OCI-LY3 (cell line): Measurements from ENCODE around the gene GALNTL6.

Source experiments
- H2AFZ ChIP-seq: fragments of 200-600, 300-600 bp; shearing (Covaris generic); 2 replicates; pipeline ENCODE4 v1.6.0; 2014; ENCODE audit warnings: antibody characterized with exemption, low read depth, low read length
- H3K27ac ChIP-seq: fragments of 200-600, 300-600 bp; sonication (generic); 2 replicates; pipeline ENCODE4 v1.5.1; 2014; ENCODE audit warnings: mild to moderate bottlenecking, low read length, moderate library complexity, mixed read lengths
- H3K27me3 ChIP-seq: fragments of 200-600, 300-600 bp; sonication (generic); 2 replicates; pipeline ENCODE4 v1.6.1; 2014; ENCODE audit warnings: low read depth, low read length, mixed read lengths
- H3K36me3 ChIP-seq: fragments of 200-600, 300-600 bp; sonication (generic); replicated peaks from 2 replicates; pipeline ENCODE3; 2014; ENCODE audit warnings: low read depth, low read length, mixed read lengths
- H3K4me1 ChIP-seq: fragments of 300-600, 200-600 bp; sonication (generic); 2 replicates; pipeline ENCODE4 v1.6.1; 2014; ENCODE audit warnings: low read length, mixed read lengths
- H3K4me2 ChIP-seq: fragments of 200-600, 300-600 bp; sonication (generic); 2 replicates; pipeline ENCODE4 v1.6.1; 2014; ENCODE audit warnings: low read length, mixed read lengths
- H3K4me3 ChIP-seq: fragments of 300-600, 200-600 bp; sonication (generic); 2 replicates; pipeline ENCODE4 v1.5.1; 2014; ENCODE audit warnings: antibody characterized with exemption, mild to moderate bottlenecking, low read length, moderate library complexity
- H3K79me2 ChIP-seq: fragments of 300-600, 200-600 bp; shearing (Covaris generic); 2 replicates; pipeline ENCODE4 v1.6.1; 2014; ENCODE audit warnings: mild to moderate bottlenecking, low read length, mixed read lengths
- H3K9ac ChIP-seq: fragments of 300-600, 200-600 bp; shearing (Covaris generic); 2 replicates; pipeline ENCODE4 v1.6.0; 2014; ENCODE audit warnings: mild to moderate bottlenecking, low read length, moderate library complexity
- H3K9me3 ChIP-seq: fragments of 200-600, 300-600 bp; shearing (Covaris generic); 2 replicates; pipeline ENCODE4 v1.6.1; 2014; ENCODE audit warnings: low read length, mixed read lengths; ENCODE audit not compliant: insufficient read depth
- H4K20me1 ChIP-seq: fragments of 200-600, 300-600 bp; sonication (generic); 2 replicates; pipeline ENCODE4 v1.6.1; 2016; ENCODE audit warnings: low read length, mixed read lengths; ENCODE audit not compliant: insufficient read depth
- EZH2phosphoT487 ChIP-seq: fragments of 200-600 bp; shearing (Covaris generic); IDR thresholded peaks from 2 replicates; pipeline ENCODE4 v1.6.1; 2018; ENCODE audit warnings: antibody characterized with exemption, mixed run types, low read depth
- TF ChIP-seq, protein P1 (sequence below): fragments of 200-600, 300-600 bp; sonication (generic); IDR thresholded peaks from 2 replicates; pipeline ENCODE4 v1.5.1; 2014; ENCODE audit warnings: antibody characterized with exemption, low read length, low read depth

Gene GALNTL6

DNA sequence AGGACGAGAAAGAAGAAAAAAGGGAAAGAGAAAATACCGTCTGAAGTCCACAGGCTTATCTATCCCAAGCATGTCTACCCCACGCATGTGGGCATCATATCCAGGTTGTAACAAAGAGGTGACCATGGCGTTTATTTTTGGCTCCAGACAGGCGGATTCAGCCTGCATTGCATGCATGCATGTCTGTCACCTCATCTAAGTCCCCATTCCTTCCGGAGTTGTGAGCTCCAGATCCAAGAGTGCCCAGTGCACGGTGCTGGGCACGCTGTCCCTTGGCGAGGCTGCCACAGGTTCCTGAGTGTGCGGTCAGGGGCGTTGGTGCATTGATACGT, 905 bp upstream of the GALNTL6 start:
- H3K36me3 ChIP-seq = no peaks in the 10 kb centered on the region
- peaks cover 12% of the 10 kb centered on the region for H3K4me1 ChIP-seq
- H3K9ac ChIP-seq = no peak overlapping the region
- H3K4me2 ChIP-seq = no peak overlapping the region
- no peak overlapping the region for H3K4me3 ChIP-seq
- no peaks in the 10 kb centered on the region for H3K9me3 ChIP-seq
- TF ChIP-seq EZH2phosphoT487 = no peak
- TF ChIP-seq, protein P1, sequence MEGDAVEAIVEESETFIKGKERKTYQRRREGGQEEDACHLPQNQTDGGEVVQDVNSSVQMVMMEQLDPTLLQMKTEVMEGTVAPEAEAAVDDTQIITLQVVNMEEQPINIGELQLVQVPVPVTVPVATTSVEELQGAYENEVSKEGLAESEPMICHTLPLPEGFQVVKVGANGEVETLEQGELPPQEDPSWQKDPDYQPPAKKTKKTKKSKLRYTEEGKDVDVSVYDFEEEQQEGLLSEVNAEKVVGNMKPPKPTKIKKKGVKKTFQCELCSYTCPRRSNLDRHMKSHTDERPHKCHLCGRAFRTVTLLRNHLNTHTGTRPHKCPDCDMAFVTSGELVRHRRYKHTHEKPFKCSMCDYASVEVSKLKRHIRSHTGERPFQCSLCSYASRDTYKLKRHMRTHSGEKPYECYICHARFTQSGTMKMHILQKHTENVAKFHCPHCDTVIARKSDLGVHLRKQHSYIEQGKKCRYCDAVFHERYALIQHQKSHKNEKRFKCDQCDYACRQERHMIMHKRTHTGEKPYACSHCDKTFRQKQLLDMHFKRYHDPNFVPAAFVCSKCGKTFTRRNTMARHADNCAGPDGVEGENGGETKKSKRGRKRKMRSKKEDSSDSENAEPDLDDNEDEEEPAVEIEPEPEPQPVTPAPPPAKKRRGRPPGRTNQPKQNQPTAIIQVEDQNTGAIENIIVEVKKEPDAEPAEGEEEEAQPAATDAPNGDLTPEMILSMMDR = no peak
- H4K20me1 ChIP-seq = no peaks in the 10 kb centered on the region
- no peaks in the 10 kb centered on the region for H3K79me2 ChIP-seq
- no peaks in the 10 kb centered on the region for H3K27me3 ChIP-seq
- no peak overlapping the region for H2AFZ ChIP-seq
- H3K27ac ChIP-seq = no peak overlapping the region

GRCh38 chr4:171813526-171814250, 484 bp downstream of the GALNTL6 start:
- no peak overlapping the region for H3K4me3 ChIP-seq
- no peaks in the 10 kb centered on the region for H3K79me2 ChIP-seq
- no peak for TF ChIP-seq EZH2phosphoT487
- TF ChIP-seq, protein P1 = no peak
- no peaks in the 10 kb centered on the region for H3K27me3 ChIP-seq
- peaks cover 13% of the 10 kb centered on the region for H3K4me1 ChIP-seq
- no peaks in the 10 kb centered on the region for H3K9me3 ChIP-seq
- no peak overlapping the region for H3K27ac ChIP-seq
- no peak overlapping the region for H3K4me2 ChIP-seq
- H3K36me3 ChIP-seq = no peaks in the 10 kb centered on the region
- no peak overlapping the region for H3K9ac ChIP-seq
- H2AFZ ChIP-seq = no peak overlapping the region
- H4K20me1 ChIP-seq = no peaks in the 10 kb centered on the region

GRCh38 chr4:171814545-171814944, 1.3 kb downstream of the GALNTL6 start:
- Histone ChIP-seq H3K27ac (no peak overlapping the region), H2AFZ (no peak overlapping the region), H3K9me3 (no peaks in the 10 kb centered on the region), H3K27me3 (no peaks in the 10 kb centered on the region), H3K4me2 (peak overlapping the region; percentile 11; the same call in 1 of the 2 replicates), H3K4me3 (no peak overlapping the region), H4K20me1 (no peaks in the 10 kb centered on the region), H3K79me2 (no peaks in the 10 kb centered on the region), H3K9ac (no peak overlapping the region), H3K36me3 (no peaks in the 10 kb centered on the region), H3K4me1 (peaks cover 13% of the 10 kb centered on the region)
- no peak for TF ChIP-seq EZH2phosphoT487
- TF ChIP-seq, protein P1 = no peak

DNA sequence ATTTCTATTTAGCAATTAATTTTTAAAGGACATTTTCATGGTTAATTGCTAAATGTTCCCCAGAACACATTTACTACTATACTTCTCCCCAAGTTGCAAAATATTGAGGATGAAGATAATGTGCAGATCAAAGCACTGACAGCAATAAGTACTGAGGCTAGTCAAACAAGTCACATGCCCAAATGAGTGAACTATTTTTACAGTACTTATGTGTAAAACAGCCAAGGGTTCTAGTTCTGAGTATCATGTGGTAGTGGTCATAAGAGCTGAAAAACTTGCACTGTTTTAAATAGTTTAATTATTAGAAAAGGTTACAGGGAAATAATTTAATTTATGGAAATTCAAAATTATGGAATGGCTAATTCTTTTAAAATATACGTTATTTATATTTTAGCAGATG, 3.8 kb downstream of the GALNTL6 start:
- Histone ChIP-seq H3K4me3 (no peak overlapping the region), H3K9ac (no peak overlapping the region), H3K9me3 (no peaks in the 10 kb centered on the region), H3K4me1 (peaks cover 13% of the 10 kb centered on the region), H2AFZ (no peak overlapping the region), H3K4me2 (no peak overlapping the region), H3K27me3 (no peaks in the 10 kb centered on the region), H3K27ac (no peak overlapping the region), H3K79me2 (no peaks in the 10 kb centered on the region), H3K36me3 (no peaks in the 10 kb centered on the region), H4K20me1 (no peaks in the 10 kb centered on the region)
- TF ChIP-seq, protein P1 = no peak
- TF ChIP-seq EZH2phosphoT487 = no peak
